HFFc6 (cell line): ENCODE measurements around the gene ECHDC1. TPM values are rescaled to one million over a fixed set of nuclear protein-coding genes. Genes with fewer than 3 reads are reported as not detected.

Experiments used
- DNase-seq: peaks from one replicate; pipeline ENCODE4 v3.0.0-alpha.2; 2018
- H3K27ac Mint-ChIP-seq: 2 replicates; pipeline ENCODE4 v1.8.0; 2020; ENCODE audit warnings: mild to moderate bottlenecking, mixed read lengths
- H3K27me3 Mint-ChIP-seq: 2 replicates; pipeline ENCODE4 v1.8.0; 2021; ENCODE audit warnings: mild to moderate bottlenecking, moderate library complexity, mixed read lengths; ENCODE audit not compliant: insufficient read depth
- H3K36me3 Mint-ChIP-seq: 2 replicates; pipeline ENCODE4 v1.8.0; 2021; ENCODE audit warnings: low read depth, mixed read lengths
- H3K4me1 Mint-ChIP-seq: 2 replicates; pipeline ENCODE4 v1.8.0; 2020; ENCODE audit warnings: low read depth, mixed read lengths
- H3K4me3 Mint-ChIP-seq: 2 replicates; pipeline ENCODE4 v1.8.0; 2020; ENCODE audit warnings: mild to moderate bottlenecking, moderate library complexity, mixed read lengths
- H3K9me3 Mint-ChIP-seq: 2 replicates; pipeline ENCODE4 v1.8.0; 2020; ENCODE audit warnings: mild to moderate bottlenecking, mixed read lengths
- CTCF ChIP-seq: fragments of 200-600 bp; sonication (generic); IDR thresholded peaks from 2 replicates; pipeline ENCODE4 v1.5.0; 2021; ENCODE audit warnings: antibody characterized with exemption, mild to moderate bottlenecking
- total RNA-seq, 6 experiments: library from RNA; stranded (reverse); fragmentation: NEBNext Ultra II Directional; extraction: Animal tissue kit (Norgen Biotek cat#: 25700); gene quantifications; 2 replicates in 1 of 6; 3 replicates in 5 of 6; pipeline ENCODE4 v1.2.3, GENCODE V29; 2021

Gene ECHDC1
- total RNA-seq, 6 experiments from 2014 or later: 62.2 to 69.9 (median 65.9) TPM

GRCh38 chr6:127279815-127280214, 63.6 kb downstream of the ECHDC1 start:
- no peaks in the 10 kb centered on the region; the same call in 1 of the 2 replicates for H3K4me1 Mint-ChIP-seq
- H3K9me3 Mint-ChIP-seq: no peaks in the 10 kb centered on the region
- no peak overlapping the region for H3K27ac Mint-ChIP-seq
- H3K36me3 Mint-ChIP-seq: peaks cover 16% of the 10 kb centered on the region
- DNase-seq: no peak
- no peak for TF ChIP-seq CTCF
- no peak overlapping the region for H3K4me3 Mint-ChIP-seq
- H3K27me3 Mint-ChIP-seq: no peaks in the 10 kb centered on the region

- Mint-ChIP-seq H3K9me3 (no peaks in the 10 kb centered on the region), H3K4me3 (no peak overlapping the region)
- no peak for TF ChIP-seq CTCF
These were observed 65.2 kb downstream of the ECHDC1 start for GRCh38 chr6:127277878-127278843.

GRCh38 chr6:127276331-127276730, 67.1 kb downstream of the ECHDC1 start:
- peaks cover 16% of the 10 kb centered on the region for H3K4me1 Mint-ChIP-seq
- no peak for TF ChIP-seq CTCF

More at GRCh38 chr6:127277878-127278843, 65.2 kb downstream of the ECHDC1 start:
- H3K27me3 Mint-ChIP-seq: no peaks in the 10 kb centered on the region
- H3K4me1 Mint-ChIP-seq: peaks cover 9% of the 10 kb centered on the region
- peaks cover 16% of the 10 kb centered on the region for H3K36me3 Mint-ChIP-seq
- no peak for DNase-seq
- no peak overlapping the region for H3K27ac Mint-ChIP-seq

GRCh38 chr6:127273499-127273898, 69.9 kb downstream of the ECHDC1 start:
- DNase-seq: no peak
- H3K4me1 Mint-ChIP-seq: peaks cover 36% of the 10 kb centered on the region
- no peak overlapping the region for H3K27ac Mint-ChIP-seq
- peaks cover 8% of the 10 kb centered on the region for H3K36me3 Mint-ChIP-seq
- H3K4me3 Mint-ChIP-seq: no peak overlapping the region
- no peak for TF ChIP-seq CTCF
- H3K27me3 Mint-ChIP-seq: no peaks in the 10 kb centered on the region
- no peaks in the 10 kb centered on the region for H3K9me3 Mint-ChIP-seq

More at GRCh38 chr6:127276331-127276730, 67.1 kb downstream of the ECHDC1 start:
- Mint-ChIP-seq H3K27ac (no peak overlapping the region), H3K27me3 (no peaks in the 10 kb centered on the region), H3K9me3 (no peaks in the 10 kb centered on the region), H3K4me3 (no peak overlapping the region), H3K36me3 (peaks cover 1% of the 10 kb centered on the region)
- no peak for DNase-seq

- no peaks in the 10 kb centered on the region for H3K9me3 Mint-ChIP-seq
- H3K27ac Mint-ChIP-seq: no peak overlapping the region
- H3K4me1 Mint-ChIP-seq: peaks cover 40% of the 10 kb centered on the region
- no peak overlapping the region for H3K4me3 Mint-ChIP-seq
- DNase-seq: no peak
- peaks cover 13% of the 10 kb centered on the region for H3K36me3 Mint-ChIP-seq
- TF ChIP-seq CTCF: no peak
- no peaks in the 10 kb centered on the region for H3K27me3 Mint-ChIP-seq
These were observed 70.8 kb downstream of the ECHDC1 start for GRCh38 chr6:127272576-127272975.
